ENCODE measurements around the gene YIF1A. TPM values are rescaled to one million over a fixed set of nuclear protein-coding genes. Genes with fewer than 3 reads are reported as not detected.

YIF1A gene
- total RNA-seq, 1 experiment from 2014 or later = 81.8 TPM

GRCh38 chr11:66310324-66310723 lies 21.4 kb upstream of the YIF1A start:
- H3F3A ChIP-seq (ENCODE audit: insufficient read depth, low read depth) = peaks cover 10% of the 10 kb centered on the region; the same call in 1 of the 2 replicates
- H3K27me3 ChIP-seq (ENCODE audit: insufficient read depth, low read depth) = peaks cover 19% of the 10 kb centered on the region
- no peaks in the 10 kb centered on the region for H3K9me2 ChIP-seq (ENCODE audit: insufficient read depth)
- H3K4me1 ChIP-seq (replicated peaks; ENCODE audit: insufficient read depth) = peaks cover 6% of the 10 kb centered on the region
- no peaks in the 10 kb centered on the region for H3K9me3 ChIP-seq (ENCODE audit: insufficient read depth, low read depth)
- no peak for DNase-seq
- H3K27ac ChIP-seq = no peak overlapping the region
- H2AFZ ChIP-seq = no peak overlapping the region
- H4K20me1 ChIP-seq (ENCODE audit: insufficient read depth) = no peaks in the 10 kb centered on the region
- ChIA-PET POLR2A (ENCODE audit: unreplicated experiment) (no interaction called here), CTCF (interaction anchor here (0.6 to 0.7 kb wide), 2 partner anchors 29 to 122 kb away, joined by 3 read pairs; no protein-coding TSS in a partner anchor)
- intact Hi-C loops (cut with micrococcal nuclease; ENCODE audit: unreplicated experiment) = loop anchor here (2.0 to 5.0 kb wide), 2 partner anchors 62 to 120 kb away; partner anchors contain the start of gene SLC29A2
- no peaks in the 10 kb centered on the region for H3K36me3 ChIP-seq (ENCODE audit: low read depth)
- no peaks in the 10 kb centered on the region for H3K79me2 ChIP-seq (ENCODE audit: low read depth)
- no peak overlapping the region for H3K4me2 ChIP-seq
- BruUV-seq (replicated peaks) = no TSS peak
- TF ChIP-seq CTCF (conservative IDR thresholded peaks at IDR 0.05) = no peak
- TF ChIP-seq EZH2 (IDR thresholded peaks at IDR 0.05; ENCODE audit: low read depth) = no peak
- no peak overlapping the region for H3K4me3 ChIP-seq

GRCh38 chr11:66309475-66309874 lies 20.5 kb upstream of the YIF1A start:
- Histone ChIP-seq H2AFZ (no peak overlapping the region), H4K20me1 (ENCODE audit: insufficient read depth) (no peaks in the 10 kb centered on the region), H3F3A (ENCODE audit: insufficient read depth, low read depth) (peaks cover 10% of the 10 kb centered on the region; the same call in 1 of the 2 replicates), H3K36me3 (ENCODE audit: low read depth) (no peaks in the 10 kb centered on the region), H3K27me3 (ENCODE audit: insufficient read depth, low read depth) (peaks cover 19% of the 10 kb centered on the region), H3K4me1 (replicated peaks; ENCODE audit: insufficient read depth) (peaks cover 6% of the 10 kb centered on the region), H3K4me3 (no peak overlapping the region), H3K27ac (no peak overlapping the region), H3K79me2 (ENCODE audit: low read depth) (no peaks in the 10 kb centered on the region), H3K9me3 (ENCODE audit: insufficient read depth, low read depth) (no peaks in the 10 kb centered on the region), H3K9me2 (ENCODE audit: insufficient read depth) (no peaks in the 10 kb centered on the region), H3K4me2 (no peak overlapping the region)
- no TSS peak for BruUV-seq (replicated peaks)
- no peak for DNase-seq
- ChIA-PET POLR2A (ENCODE audit: unreplicated experiment) (no interaction called here), CTCF (interaction anchor here (0.6 to 0.7 kb wide), 2 partner anchors 123 to 1017 kb away, joined by 3 to 5 read pairs; no protein-coding TSS in a partner anchor)
- TF ChIP-seq CTCF (conservative IDR thresholded peaks at IDR 0.05) (no peak), EZH2 (IDR thresholded peaks at IDR 0.05; ENCODE audit: low read depth) (no peak)
- intact Hi-C loops (cut with micrococcal nuclease; ENCODE audit: unreplicated experiment) = no loop called here

DNA sequence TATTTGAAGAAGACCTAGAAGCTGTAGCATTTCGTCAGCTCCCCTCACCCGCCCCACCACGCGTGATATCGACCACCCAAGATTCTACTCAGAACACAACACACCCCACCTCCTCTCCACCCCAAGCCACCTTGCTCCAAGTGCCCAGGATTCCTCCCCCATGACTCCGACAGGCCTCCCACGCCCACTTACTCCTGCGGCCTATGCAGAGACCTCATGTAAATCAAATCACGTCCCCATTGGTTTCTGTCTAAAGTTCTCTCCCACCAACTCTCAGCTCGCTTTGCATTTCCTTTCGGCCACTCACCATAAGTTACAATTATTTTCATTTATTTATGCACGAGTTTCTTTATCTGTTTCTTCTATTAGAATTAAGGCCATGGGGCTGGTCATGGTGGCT lies 13.7 kb upstream of the YIF1A start:
- H3K79me2 ChIP-seq (ENCODE audit: low read depth) = no peaks in the 10 kb centered on the region
- H4K20me1 ChIP-seq (ENCODE audit: insufficient read depth) = no peaks in the 10 kb centered on the region
- H3K9me2 ChIP-seq (ENCODE audit: insufficient read depth) = no peaks in the 10 kb centered on the region
- no peak for TF ChIP-seq CTCF (conservative IDR thresholded peaks at IDR 0.05)
- no peak for TF ChIP-seq EZH2 (IDR thresholded peaks at IDR 0.05; ENCODE audit: low read depth)
- H3K27me3 ChIP-seq (ENCODE audit: insufficient read depth, low read depth) = peaks cover 12% of the 10 kb centered on the region; the same call in 1 of the 2 replicates
- POLR2A ChIA-PET (ENCODE audit: unreplicated experiment) = no interaction called here
- CTCF ChIA-PET = no interaction called here
- no peak overlapping the region for H2AFZ ChIP-seq
- H3K9me3 ChIP-seq (ENCODE audit: insufficient read depth, low read depth) = no peaks in the 10 kb centered on the region
- BruUV-seq (replicated peaks) = no TSS peak
- no peak for DNase-seq
- H3K36me3 ChIP-seq (ENCODE audit: low read depth) = no peaks in the 10 kb centered on the region
- no peak overlapping the region for H3K4me2 ChIP-seq
- H3K4me1 ChIP-seq (replicated peaks; ENCODE audit: insufficient read depth) = no peaks in the 10 kb centered on the region
- no peaks in the 10 kb centered on the region for H3F3A ChIP-seq (ENCODE audit: insufficient read depth, low read depth)
- H3K4me3 ChIP-seq = no peak overlapping the region
- H3K27ac ChIP-seq = no peak overlapping the region
- intact Hi-C loops (cut with micrococcal nuclease; ENCODE audit: unreplicated experiment) = no loop called here
